GM18858 (cell line): Measurements from ENCODE around the gene SLC25A36.
A peak's percentile ranks its signal among the peaks of the same experiment; 100 is the strongest.

Source experiments
- ATAC-seq: cut with Tn5 transposase; IDR thresholded peaks from one replicate; pipeline ENCODE4 v1.9.1; 2021; ENCODE audit not compliant: unreplicated experiment

The SLC25A36 gene, protein sequence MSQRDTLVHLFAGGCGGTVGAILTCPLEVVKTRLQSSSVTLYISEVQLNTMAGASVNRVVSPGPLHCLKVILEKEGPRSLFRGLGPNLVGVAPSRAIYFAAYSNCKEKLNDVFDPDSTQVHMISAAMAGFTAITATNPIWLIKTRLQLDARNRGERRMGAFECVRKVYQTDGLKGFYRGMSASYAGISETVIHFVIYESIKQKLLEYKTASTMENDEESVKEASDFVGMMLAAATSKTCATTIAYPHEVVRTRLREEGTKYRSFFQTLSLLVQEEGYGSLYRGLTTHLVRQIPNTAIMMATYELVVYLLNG

DNA sequence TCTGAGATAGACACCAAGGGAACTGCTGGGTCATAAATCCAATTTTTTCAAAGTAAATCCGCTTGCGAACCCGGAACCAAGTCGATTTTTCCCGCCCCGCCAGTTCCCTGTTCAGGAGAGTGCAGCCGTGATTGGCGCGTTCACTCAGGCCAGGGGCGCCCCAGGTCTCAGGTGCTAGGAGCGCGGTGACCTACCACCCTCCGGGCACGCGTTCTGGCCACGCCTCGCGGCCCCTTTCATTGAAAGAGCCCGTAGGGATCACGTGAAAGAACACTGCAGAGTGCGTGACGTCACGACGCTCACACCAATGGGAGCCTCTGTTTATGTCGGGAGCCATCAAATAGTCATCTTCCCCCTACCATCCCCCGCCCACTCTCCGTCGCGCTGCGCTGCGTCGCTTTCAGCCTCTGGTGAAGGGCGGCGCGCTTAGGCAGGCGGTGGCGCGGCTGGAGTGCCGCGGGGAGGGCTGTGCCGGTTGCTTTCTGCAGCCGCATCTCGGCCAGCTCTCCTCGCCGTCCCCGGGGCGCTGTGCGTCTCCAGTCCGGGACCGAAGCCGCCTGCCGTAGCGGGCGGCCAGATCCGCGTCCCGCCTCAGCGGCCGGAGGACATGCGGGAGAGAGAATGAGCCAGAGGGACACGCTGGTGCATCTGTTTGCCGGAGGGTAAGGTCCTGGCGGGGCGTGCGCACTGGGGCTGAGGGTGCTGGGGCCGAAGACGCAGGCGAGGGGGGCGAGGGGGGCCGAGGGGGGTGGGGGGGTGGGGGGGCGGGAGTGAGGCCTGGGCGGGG, at the start of gene SLC25A36:
Gene SLC25A36, plus strand, starts transcription at position 403 of the 787 bp plus-strand sequence. Its CDS starts 219 bp downstream, at position 622.
- ATAC-seq, result peak; percentile 97

DNA sequence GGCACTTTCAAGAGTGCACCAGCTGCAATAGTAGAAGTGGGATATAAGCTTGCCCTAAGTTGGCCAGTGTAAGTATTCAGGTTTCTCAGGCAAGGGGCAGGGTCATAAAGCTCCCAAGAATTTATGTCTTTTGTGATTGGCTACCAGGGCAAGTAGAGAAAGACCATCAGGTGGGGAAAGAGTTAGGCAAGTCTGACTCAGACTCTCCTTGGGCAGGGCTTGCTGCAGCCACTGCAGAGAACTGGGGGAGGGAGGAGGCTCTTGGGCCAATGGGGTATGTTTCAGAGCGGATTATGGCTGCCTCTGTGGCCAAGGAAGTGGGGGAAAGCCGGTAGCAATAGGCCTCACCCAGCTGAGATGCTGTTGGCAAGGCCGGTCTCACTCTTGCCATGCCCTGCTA, 44.6 kb upstream of the SLC25A36 start:
- ATAC-seq, result no peak

DNA sequence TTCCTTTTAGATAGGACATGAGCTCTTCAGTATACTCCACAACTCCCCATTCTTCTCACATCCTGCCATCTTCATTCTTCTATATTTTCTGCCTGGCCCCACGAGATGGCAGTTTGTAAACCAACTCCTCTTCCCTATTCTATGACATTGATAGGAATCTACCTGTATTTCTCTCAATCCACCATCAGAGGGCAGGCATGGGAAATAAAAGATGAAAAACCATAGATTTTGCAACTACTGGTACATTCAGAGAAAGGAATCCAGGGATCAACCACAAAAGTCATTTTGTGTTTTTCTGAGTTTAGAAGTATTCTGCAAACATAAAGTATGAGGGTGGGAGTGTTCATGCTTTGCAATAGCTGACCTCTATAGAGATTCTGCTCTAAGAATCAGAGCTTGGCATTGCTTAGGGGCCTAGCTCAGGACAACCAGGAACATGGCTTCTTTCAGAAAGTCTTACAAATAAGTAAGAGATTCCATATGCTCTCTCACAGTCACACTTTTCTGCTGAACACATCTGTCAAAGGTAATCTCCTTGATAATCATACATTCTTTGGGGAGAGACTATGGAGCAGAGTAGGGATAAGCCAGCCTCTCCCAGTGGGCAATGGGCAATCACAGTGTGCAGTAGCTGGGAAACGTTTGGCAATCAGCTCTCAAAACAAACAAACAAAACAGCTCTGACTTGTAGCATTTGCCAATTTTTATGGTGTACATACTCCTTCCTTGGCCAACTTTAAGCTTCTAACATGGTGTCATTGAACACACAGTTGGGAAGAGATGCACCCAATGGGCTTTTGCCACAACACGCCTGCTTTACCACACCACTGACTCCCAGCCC, 43.1 kb upstream of the SLC25A36 start:
- no peak for ATAC-seq

DNA sequence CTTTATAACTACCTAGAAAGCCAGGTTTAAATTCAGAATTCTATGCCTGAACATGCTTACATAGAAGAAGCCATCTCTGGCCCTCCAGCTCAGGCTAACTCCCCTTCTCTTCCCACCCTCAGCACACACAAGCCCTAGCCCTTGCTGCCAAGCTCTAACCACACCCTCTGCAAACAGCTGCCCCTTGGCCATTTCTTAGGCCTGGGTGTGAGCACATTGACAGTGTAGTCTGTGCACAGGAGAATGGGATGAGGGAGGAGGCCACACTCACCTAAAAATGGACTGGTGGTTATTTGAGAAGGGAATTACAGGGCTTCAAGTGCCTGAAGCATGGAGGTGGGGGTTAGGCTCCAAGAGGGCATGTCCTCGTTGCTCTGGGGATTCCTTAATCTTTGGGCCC, 42.3 kb upstream of the SLC25A36 start:
- ATAC-seq, result no peak

DNA sequence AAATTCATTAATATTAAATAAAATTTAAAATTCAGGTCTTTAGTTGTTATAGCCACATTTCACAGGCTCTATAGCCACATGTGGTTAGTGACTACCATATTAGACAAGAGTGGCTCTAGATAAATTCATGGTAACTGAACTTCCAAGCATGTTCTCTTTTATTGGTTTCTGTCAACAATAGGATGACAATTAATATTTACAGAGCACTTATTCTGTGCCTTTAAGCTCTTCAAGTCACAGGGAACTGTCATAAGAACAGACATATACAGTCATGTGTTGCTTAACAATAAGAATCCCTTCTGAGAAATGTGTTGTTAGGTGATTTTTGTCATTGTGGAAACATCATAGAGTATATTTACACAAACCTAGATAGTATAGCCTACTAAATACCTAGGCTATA, 38.8 kb upstream of the SLC25A36 start:
- no peak for ATAC-seq

DNA sequence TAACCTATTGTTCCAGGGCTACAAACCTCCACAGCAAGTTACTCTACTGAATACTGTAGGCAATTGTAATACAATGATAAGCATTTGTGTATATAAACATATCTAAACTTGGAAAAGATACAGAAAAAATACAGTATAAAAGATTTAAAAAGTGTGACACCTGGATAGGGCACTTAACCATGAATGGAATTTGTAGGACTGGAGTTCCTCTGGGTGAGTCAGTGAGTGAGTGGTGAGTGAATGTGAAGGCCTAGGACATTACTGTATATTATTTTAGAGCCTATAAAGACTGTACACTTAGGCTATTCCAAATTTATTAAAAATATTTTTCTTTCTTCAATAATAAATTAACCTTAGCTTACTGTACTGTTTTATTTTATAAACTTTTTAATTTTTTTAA, 38.4 kb upstream of the SLC25A36 start:
- no peak for ATAC-seq

DNA sequence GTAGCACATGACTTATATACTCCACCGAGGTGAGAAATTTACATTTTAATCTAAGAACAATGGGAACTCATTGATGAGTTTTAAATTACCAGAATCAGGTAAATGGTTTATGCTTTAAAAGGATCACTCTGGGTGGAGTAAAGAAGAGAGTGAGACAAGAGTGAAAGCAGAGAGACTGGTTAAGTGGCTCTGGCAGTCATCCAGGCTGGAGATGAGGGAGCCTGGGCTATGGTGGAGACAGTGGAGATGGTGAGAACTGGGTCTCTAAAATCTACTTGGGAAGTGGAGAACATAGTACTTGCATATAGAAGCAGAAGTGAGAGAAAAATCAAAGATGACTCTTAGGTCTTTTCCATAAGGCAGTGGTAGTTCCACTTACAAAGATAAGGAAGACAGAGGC, 37.1 kb upstream of the SLC25A36 start:
- no peak for ATAC-seq

DNA sequence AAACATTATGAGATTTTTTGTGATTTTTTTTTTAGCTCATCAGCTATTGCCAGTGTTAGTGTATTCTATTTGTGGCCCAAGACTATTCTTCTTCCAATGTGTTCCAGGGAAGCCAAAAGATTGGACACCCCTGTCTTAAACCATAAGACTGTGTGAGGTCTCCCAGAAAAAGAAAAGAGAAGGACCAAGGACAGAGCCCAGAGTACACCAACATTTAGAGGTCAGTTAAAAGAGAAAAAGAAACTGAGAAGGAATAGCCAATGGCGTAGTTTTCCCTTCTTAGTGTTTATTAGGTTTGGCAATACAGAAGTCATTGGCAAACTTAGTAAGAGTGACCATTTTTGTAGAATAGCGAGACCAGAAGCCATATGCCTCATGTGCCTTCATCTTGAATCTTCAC, 36.1 kb upstream of the SLC25A36 start:
- no peak for ATAC-seq

DNA sequence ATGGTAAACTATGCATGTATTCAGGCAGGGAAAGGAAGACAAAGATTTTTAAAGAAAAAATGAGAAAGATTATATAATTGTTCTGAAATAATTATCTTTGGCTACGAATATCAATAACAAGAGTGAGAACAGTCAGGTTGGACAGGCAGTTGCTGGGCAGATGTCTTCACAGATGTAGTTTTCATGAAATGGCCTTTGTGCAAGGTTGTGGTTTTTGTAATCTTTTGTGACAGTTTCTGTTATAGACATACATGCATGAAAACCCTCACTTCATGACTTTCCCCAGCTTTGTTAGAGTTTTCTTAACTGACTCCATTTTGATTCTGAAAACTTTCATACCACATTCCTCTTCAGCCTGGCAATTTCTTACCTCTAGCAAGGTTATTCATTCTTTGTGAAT, 34.9 kb upstream of the SLC25A36 start:
- ATAC-seq, result no peak

DNA sequence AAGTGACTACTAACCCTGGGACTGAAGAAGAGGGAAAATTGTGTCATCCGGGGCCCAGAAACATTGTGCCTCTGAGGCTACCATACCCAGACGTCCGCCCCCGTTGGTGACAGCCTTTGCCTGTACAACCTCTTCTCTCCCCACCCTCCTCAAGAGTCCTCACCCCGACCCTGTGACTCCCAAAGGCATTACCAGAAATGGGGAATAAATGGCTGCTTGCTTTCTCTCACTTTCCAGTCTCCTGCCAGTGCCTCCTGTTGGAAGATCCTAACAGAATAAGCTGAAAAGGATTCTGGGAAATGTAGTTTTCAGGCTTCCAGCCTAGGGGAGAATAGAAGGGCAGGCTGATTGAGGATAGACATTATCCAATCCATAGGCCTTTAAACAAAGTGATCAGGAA, 30.8 kb upstream of the SLC25A36 start:
- ATAC-seq, result no peak

DNA sequence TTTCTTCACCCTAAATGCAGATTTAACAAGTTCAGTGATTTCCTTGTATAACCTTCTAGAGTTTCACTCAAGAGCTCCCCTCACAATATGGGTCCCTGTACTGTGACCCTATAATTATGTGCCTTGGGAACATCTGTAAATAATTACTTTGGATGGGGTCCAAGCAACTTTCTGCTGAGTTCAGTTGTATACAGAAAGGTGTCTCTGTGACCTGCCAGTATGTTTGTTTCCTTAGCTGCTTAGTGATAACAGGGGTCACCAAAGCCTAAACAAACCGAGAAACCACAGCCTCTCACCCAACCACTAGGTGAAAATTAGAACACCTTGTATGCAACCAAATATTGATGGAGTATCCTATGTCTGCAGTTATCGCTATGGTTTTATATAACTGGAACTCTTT, 29.8 kb upstream of the SLC25A36 start:
- no peak for ATAC-seq

DNA sequence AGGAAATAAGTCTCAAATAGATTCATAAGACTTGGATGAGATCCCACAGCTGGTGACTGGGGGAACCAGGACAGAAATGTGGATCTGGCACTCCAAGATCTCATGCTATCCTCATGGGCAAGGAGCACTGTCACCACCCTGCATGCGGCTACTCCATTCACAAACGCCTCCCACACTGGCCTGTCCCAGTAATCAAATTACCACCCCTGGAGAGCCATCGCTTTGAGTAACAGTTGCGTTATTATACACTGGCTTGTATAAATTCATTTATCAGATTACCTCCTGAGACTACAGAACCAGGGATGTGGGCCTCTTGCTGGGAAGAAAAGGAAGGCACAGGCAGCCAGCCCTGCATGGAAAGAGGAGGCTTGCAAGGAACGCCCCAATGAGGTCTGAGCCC, 27.9 kb upstream of the SLC25A36 start:
- no peak for ATAC-seq

DNA sequence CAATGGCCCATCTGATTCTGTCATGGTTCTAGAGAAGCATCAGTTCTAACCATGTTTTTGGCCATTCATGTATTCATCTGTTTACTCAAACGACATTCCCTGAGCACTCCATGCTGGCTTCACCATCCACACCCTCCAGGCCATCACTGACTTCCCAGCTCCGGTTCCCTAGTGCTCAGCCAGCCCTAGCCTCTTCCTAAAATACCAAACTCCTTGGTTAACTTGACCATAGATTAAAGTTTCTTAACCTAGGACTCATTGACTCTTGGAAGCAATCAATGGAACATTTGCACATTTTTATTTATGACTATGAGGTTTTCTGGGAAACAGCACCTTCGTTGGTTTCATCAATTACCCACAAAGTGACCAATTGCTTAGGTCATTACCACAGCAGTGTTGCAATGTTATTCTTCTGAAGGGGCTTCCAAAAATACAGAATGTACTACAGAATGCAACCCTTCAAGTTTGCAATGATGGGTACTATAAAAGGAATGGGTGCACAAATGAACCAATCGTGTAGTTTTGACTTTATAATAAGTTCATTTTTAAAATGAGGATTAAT, 27.2 kb upstream of the SLC25A36 start:
- no peak for ATAC-seq

DNA sequence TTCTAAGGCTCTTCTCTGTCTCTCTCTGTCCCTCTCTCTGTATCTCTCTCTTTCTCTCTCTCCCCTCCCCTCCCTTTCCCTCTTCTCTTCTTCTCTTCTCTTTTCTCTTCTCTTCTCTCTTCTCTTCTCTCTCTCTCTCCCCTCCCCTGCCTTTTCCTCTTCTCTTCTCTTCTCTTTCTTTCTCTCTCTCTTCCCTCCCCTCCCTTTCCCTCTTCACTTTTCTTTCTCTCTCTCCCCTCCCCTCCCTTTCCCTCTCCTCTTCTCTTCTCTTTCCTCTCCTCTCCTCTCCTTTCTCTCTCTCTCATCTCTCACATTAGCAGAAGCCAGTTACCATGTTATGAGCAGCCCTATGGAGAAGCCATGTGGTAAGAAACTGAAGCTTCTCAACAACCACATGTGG, 25.0 kb upstream of the SLC25A36 start:
- no peak for ATAC-seq

DNA sequence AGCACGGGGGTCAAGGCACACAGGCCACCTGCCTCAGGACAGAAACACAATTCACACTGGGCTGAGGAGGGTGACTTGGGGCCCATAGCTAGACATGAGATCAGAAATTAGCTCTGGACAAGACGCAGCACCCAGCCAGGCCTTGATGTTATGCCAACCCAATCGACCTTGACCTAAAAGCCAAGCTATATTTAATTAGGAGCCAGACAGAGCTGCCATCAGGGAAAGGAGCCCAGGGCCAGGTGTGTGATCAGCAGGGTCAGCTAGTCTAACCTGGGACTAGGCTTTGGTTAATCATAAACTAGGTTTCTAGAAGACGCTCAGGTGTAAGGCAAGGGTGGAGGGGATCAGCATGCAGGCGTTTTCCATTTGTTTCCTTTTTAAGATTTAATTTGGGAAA, 23.9 kb upstream of the SLC25A36 start:
- no peak for ATAC-seq

DNA sequence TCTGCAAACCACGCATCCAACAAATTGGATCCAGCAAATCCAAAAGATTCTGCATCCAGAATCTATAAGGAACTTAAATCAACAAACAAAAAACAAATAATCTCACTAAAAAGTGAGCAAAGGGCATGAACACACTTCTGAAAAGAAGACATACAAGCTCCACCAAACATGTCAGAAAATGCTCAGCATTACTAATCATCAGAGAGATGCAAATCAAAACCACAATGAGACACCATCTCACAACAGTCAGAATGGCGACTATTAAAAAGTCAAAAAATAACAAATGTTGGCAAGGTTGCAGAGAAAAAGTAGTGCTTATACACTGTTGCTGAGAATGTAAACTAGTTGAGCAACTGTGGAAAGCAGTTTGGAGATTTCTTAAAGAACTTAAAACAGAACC, 21.6 kb upstream of the SLC25A36 start:
- ATAC-seq, result no peak

DNA sequence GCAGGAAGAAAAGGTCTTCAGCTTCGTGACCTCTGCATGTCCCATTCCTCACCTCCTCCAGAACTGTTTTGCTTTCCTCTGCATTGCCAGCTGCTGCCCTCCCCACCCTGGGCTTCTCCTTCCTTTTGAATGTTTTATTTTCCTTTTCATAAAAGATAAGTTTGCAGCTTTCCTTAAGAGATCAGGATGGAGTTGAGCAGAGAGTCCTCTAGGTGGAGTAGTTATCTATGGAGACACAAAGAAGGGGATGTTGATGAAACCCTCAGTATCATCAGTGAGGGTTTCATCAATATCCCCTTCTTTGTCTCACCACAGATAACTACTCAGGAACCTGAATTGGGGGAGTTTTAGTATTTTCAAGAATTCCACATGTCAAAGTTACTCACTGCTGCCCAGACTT, 19.0 kb upstream of the SLC25A36 start:
- no peak for ATAC-seq

DNA sequence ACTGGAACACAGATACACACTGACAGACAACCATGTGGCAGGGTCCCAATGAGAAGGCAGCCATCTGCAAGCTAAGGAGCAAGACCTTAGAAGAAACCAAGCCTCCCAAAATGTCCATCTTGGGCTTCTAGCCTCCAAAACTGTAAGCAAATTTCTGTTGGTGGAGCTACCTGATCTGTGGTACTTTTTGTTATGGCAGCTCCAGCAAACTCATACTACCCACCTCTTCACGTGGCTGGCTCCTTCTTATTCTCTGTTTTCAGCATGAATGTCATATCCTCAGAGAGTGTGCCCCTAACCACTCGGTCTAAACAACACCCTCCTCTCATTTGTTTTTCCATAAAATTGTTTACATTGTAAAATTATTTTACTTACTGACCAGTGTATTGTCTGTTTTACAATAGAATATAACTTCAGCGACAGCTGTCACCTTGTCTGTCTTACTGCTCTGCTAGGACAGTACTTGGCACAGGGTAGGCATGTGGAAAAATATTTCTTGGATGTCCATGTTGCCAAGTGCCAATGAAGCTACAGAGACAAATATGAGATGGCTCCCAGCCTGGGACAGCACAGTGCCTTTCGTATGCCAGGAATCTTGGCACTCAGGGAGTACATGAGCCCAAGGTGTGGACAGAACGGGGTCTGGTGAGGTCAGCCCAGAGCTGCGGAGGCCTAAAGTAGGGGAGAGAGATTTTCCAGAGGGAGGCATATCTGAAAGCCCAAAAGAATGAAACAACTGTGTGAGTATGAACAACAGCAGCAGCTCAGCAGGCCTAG, 17.4 kb upstream of the SLC25A36 start:
- ATAC-seq, result no peak

DNA sequence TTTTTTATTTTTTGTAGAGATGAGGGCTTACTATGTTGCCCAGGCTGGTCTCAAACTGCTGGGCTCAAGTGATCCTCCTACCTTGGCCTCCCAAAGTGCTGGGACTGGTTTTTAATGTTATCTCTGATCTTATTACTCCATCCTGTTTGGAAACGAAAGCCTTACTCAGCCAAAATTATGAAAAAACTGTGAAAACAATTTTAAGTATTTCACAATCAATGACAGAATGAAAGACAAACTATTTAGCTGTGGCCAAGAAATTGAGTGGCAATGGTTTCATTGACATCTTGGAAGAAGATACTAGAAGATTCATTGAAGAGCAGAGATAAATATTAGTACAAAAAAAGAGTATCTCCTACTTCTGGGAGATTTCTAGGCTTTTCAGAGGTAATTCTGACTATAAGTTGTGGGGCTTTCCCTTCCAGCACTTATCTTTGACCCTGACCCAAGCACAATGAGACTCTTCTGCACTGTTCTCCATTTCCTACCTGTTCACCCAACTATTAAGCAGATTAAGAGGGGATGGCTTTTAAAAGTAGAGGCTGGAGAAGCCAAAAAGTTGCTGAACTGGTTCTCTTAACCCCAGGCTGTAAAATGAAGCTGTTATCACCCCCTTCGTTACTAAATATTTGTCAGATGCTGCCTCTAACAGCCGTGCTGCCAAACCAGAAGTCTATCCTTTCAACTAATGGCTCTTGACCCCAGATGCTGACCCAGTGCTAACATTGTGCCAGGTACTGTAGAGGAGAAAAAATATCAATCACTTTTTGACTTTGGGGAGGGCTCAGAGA, 14.2 kb upstream of the SLC25A36 start:
- no peak for ATAC-seq

DNA sequence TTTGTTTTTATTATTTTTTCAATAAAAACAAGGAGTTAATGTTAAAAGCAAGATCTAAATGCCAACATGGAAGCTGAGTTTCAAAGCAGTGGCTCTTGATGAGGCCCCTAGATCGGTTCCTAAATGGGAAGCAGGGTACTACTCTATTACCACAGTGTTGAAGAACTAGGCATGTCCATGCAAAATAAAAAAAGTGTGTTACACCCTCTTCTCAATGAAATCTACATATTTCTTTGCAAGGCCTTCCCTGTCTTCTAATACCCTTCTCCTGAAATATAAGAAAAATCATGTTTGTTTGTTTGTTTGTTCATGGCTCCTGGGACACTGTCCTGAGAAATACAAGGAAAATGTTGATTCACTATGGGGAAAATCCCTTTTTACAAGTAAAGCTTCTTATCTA, 12.2 kb upstream of the SLC25A36 start:
- no peak for ATAC-seq
